ENCODE measurements around the gene TCP11L2. TPM values are rescaled to one million over a fixed set of nuclear protein-coding genes. Genes with fewer than 3 reads are reported as not detected.
A peak's percentile ranks its signal among the peaks of the same experiment; 100 is the strongest.

The TCP11L2 gene
- total and polyA plus RNA-seq, 4 donors = 5.5 to 50.9 (median 17.0) TPM

- Histone ChIP-seq H3K36me3 (ENCODE audit: control insufficient read depth in 1 of 2, insufficient read depth in 2 of 2, low read length in 1 of 2) (peaks cover 0 to 4% of the 10 kb centered on the region in 2 donors), H3K4me3 (ENCODE audit: low read length in 2 of 2) (no peak overlapping the region), H3K27ac (ENCODE audit: low read depth in 1 of 2, low read length in 2 of 2) (peak overlapping the region in 1 of 2 donors; percentile 28), H3K27me3 (ENCODE audit: control insufficient read depth in 1 of 2, insufficient read depth in 2 of 2, low read length in 1 of 2) (no peaks in the 10 kb centered on the region), H3K4me1 (ENCODE audit: control insufficient read depth in 1 of 2, insufficient read depth in 2 of 2, low read length in 2 of 2) (peaks cover 0 to 4% of the 10 kb centered on the region in 2 donors), H3K9me3 (ENCODE audit: control insufficient read depth, low read length) (no peaks in the 10 kb centered on the region)
- WGBS, 2 donors = 89 to 90% methylated on average over 2 of the region's 2 CpGs
- no peak for DNase-seq
- intact Hi-C loops (cut with DNase I) = loop anchor here in 1 of 2 donors (5.0 kb wide), 1 partner anchor 114 kb away; no protein-coding TSS in a partner anchor
- no peak for ATAC-seq (ENCODE audit: low FRiP score)
Measured at GRCh38 chr12:106341086-106341877, 38.7 kb downstream of the TCP11L2 start.

GRCh38 chr12:106342397-106343213, 40.1 kb downstream of the TCP11L2 start:
- ATAC-seq (ENCODE audit: low FRiP score) = peak; percentile 92
- H3K36me3 ChIP-seq (ENCODE audit: control insufficient read depth in 1 of 2, insufficient read depth in 2 of 2, low read length in 1 of 2) = peaks cover 0 to 4% of the 10 kb centered on the region in 2 donors

GRCh38 chr12:106343214-106343528, 40.6 kb downstream of the TCP11L2 start:
- peak overlapping the region in 1 of 2 donors; percentile 28 for H3K27ac ChIP-seq (ENCODE audit: low read depth in 1 of 2, low read length in 2 of 2)
- peaks cover 0 to 4% of the 10 kb centered on the region in 2 donors for H3K4me1 ChIP-seq (ENCODE audit: control insufficient read depth in 1 of 2, insufficient read depth in 2 of 2, low read length in 2 of 2)
- no peaks in the 10 kb centered on the region for H3K9me3 ChIP-seq (ENCODE audit: control insufficient read depth, low read length)
- no peak for ATAC-seq (ENCODE audit: low FRiP score)
- no peak overlapping the region for H3K4me3 ChIP-seq (ENCODE audit: low read length in 2 of 2)
- peaks cover 0 to 4% of the 10 kb centered on the region in 2 donors for H3K36me3 ChIP-seq (ENCODE audit: control insufficient read depth in 1 of 2, insufficient read depth in 2 of 2, low read length in 1 of 2)
- intact Hi-C loops (cut with DNase I) = loop anchor here in 1 of 2 donors (5.0 kb wide), 1 partner anchor 116 kb away; no protein-coding TSS in a partner anchor
- no peaks in the 10 kb centered on the region for H3K27me3 ChIP-seq (ENCODE audit: control insufficient read depth in 1 of 2, insufficient read depth in 2 of 2, low read length in 1 of 2)
- DNase-seq = no peak
- WGBS, 2 donors = 67 to 69% methylated on average over 2 of the region's 2 CpGs

More at GRCh38 chr12:106342397-106343213, 40.1 kb downstream of the TCP11L2 start:
- no peaks in the 10 kb centered on the region for H3K27me3 ChIP-seq (ENCODE audit: control insufficient read depth in 1 of 2, insufficient read depth in 2 of 2, low read length in 1 of 2)
- intact Hi-C loops (cut with DNase I) = loop anchor here in 1 of 2 donors (5.0 kb wide), 1 partner anchor 115 kb away; no protein-coding TSS in a partner anchor
- 12 to 14% methylated on average over 9 of the region's 9 CpGs for WGBS, 2 donors
- H3K4me1 ChIP-seq (ENCODE audit: control insufficient read depth in 1 of 2, insufficient read depth in 2 of 2, low read length in 2 of 2) = peaks cover 0 to 4% of the 10 kb centered on the region in 2 donors
- peak overlapping the region in 1 of 2 donors; percentile 67 for H3K27ac ChIP-seq (ENCODE audit: low read depth in 1 of 2, low read length in 2 of 2)
- peak; percentile 85 to 88 for DNase-seq
- no peaks in the 10 kb centered on the region for H3K9me3 ChIP-seq (ENCODE audit: control insufficient read depth, low read length)
- peak overlapping the region in 1 of 2 donors; percentile 26 for H3K4me3 ChIP-seq (ENCODE audit: low read length in 2 of 2)

DNA sequence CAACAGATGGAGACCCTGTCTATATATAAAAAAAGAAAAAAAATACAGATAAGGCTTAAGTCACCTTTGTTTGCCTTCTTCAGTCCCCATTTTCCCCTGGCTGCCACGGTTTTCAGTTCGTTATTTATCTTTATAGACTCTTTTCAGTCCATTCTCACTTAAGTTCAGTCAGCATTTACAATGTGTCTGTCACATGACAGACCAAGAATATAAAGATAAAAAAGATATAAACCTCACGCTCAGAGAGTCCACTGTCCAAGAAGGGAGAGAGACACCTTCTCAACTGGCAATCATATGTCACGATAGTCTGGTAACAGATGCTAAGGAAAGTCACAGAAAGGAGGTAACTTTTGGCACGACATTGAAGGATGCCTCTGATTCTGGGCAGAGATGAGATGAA, 41.6 kb downstream of the TCP11L2 start:
- Histone ChIP-seq H3K9me3 (ENCODE audit: control insufficient read depth, low read length) (no peaks in the 10 kb centered on the region), H3K4me3 (ENCODE audit: low read length in 2 of 2) (no peak overlapping the region), H3K27ac (ENCODE audit: low read depth in 1 of 2, low read length in 2 of 2) (no peak overlapping the region), H3K27me3 (ENCODE audit: control insufficient read depth in 1 of 2, insufficient read depth in 2 of 2, low read length in 1 of 2) (no peaks in the 10 kb centered on the region), H3K36me3 (ENCODE audit: control insufficient read depth in 1 of 2, insufficient read depth in 2 of 2, low read length in 1 of 2) (peaks cover 0 to 4% of the 10 kb centered on the region in 2 donors), H3K4me1 (ENCODE audit: control insufficient read depth in 1 of 2, insufficient read depth in 2 of 2, low read length in 2 of 2) (peaks cover 0 to 4% of the 10 kb centered on the region in 2 donors)
- intact Hi-C loops (cut with DNase I) = loop anchor here in 1 of 2 donors (5.0 kb wide), 1 partner anchor 117 kb away; no protein-coding TSS in a partner anchor
- ATAC-seq (ENCODE audit: low FRiP score) = no peak
- no peak for DNase-seq
- WGBS, 2 donors = 96% methylated on average over 5 of the region's 5 CpGs

- DNase-seq = no peak
- no peak for ATAC-seq (ENCODE audit: low FRiP score)
- Histone ChIP-seq H3K4me1 (ENCODE audit: control insufficient read depth in 1 of 2, insufficient read depth in 2 of 2, low read length in 2 of 2) (peaks cover 0 to 4% of the 10 kb centered on the region in 2 donors), H3K27ac (ENCODE audit: low read depth in 1 of 2, low read length in 2 of 2) (no peak overlapping the region), H3K9me3 (ENCODE audit: control insufficient read depth, low read length) (no peaks in the 10 kb centered on the region), H3K36me3 (ENCODE audit: control insufficient read depth in 1 of 2, insufficient read depth in 2 of 2, low read length in 1 of 2) (peaks cover 0 to 4% of the 10 kb centered on the region in 2 donors), H3K27me3 (ENCODE audit: control insufficient read depth in 1 of 2, insufficient read depth in 2 of 2, low read length in 1 of 2) (no peaks in the 10 kb centered on the region), H3K4me3 (ENCODE audit: low read length in 2 of 2) (no peak overlapping the region)
- 72 to 78% methylated on average over 5 of the region's 5 CpGs for WGBS, 2 donors
- intact Hi-C loops (cut with DNase I) = no loop called here
Measured at GRCh38 chr12:106345746-106346145, 43.2 kb downstream of the TCP11L2 start.

DNA sequence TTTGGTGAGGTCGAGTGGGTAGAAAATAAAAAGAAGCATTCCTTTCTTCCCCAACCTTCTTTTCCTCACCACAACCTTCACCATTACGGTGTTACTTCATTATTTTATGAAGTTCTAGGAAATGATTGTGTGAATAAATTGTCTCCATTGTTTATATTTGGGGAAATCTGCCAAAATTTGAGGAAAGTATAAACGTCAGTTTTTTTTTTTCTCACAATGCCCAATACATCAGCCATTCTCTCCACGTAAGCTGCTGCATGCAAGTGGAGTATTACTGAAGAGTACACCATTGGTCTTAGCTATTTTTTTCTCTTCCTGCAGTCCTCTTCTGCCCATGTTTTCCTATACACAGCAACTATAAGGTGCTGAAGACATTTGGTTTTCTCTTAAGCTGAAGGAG, 45.9 kb downstream of the TCP11L2 start:
- Histone ChIP-seq H3K9me3 (ENCODE audit: control insufficient read depth, low read length) (no peaks in the 10 kb centered on the region), H3K4me3 (ENCODE audit: low read length in 2 of 2) (no peak overlapping the region), H3K4me1 (ENCODE audit: control insufficient read depth in 1 of 2, insufficient read depth in 2 of 2, low read length in 2 of 2) (no peaks in the 10 kb centered on the region), H3K36me3 (ENCODE audit: control insufficient read depth in 1 of 2, insufficient read depth in 2 of 2, low read length in 1 of 2) (no peaks in the 10 kb centered on the region), H3K27ac (ENCODE audit: low read depth in 1 of 2, low read length in 2 of 2) (no peak overlapping the region), H3K27me3 (ENCODE audit: control insufficient read depth in 1 of 2, insufficient read depth in 2 of 2, low read length in 1 of 2) (no peaks in the 10 kb centered on the region)
- WGBS, 2 donors = 55 to 65% methylated on average over 4 of the region's 4 CpGs
- DNase-seq = no peak
- intact Hi-C loops (cut with DNase I) = no loop called here
- ATAC-seq (ENCODE audit: low FRiP score) = no peak

DNA sequence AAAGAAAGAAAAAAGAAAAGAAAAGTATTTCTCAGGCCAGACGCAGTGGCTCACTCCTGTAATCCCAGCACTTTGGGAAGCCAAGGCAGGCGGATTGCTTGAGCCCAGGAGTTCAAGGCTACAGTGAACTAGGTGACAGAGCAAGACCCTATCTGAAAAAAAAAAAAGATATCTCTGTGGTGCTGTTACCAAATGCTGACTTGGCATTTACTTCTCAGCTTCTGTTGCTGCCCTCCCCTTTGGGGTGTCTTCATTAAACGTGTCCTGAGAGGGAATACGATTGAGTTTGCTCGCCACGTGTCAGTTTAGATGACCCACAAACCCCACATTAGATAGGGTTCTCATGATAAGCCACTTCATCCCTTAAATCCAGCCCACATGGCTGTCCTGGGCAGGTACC, 50.6 kb downstream of the TCP11L2 start:
- Histone ChIP-seq H3K9me3 (ENCODE audit: control insufficient read depth, low read length) (no peaks in the 10 kb centered on the region), H3K4me1 (ENCODE audit: control insufficient read depth in 1 of 2, insufficient read depth in 2 of 2, low read length in 2 of 2) (no peaks in the 10 kb centered on the region), H3K4me3 (ENCODE audit: low read length in 2 of 2) (no peak overlapping the region), H3K27ac (ENCODE audit: low read depth in 1 of 2, low read length in 2 of 2) (no peak overlapping the region), H3K36me3 (ENCODE audit: control insufficient read depth in 1 of 2, insufficient read depth in 2 of 2, low read length in 1 of 2) (no peaks in the 10 kb centered on the region), H3K27me3 (ENCODE audit: control insufficient read depth in 1 of 2, insufficient read depth in 2 of 2, low read length in 1 of 2) (no peaks in the 10 kb centered on the region)
- no peak for ATAC-seq (ENCODE audit: low FRiP score)
- 71 to 80% methylated on average over 6 of the region's 6 CpGs for WGBS, 2 donors
- intact Hi-C loops (cut with DNase I) = loop anchor here in 1 of 2 donors (10.0 kb wide), 1 partner anchor 128 kb away; no protein-coding TSS in a partner anchor
- no peak for DNase-seq

DNA sequence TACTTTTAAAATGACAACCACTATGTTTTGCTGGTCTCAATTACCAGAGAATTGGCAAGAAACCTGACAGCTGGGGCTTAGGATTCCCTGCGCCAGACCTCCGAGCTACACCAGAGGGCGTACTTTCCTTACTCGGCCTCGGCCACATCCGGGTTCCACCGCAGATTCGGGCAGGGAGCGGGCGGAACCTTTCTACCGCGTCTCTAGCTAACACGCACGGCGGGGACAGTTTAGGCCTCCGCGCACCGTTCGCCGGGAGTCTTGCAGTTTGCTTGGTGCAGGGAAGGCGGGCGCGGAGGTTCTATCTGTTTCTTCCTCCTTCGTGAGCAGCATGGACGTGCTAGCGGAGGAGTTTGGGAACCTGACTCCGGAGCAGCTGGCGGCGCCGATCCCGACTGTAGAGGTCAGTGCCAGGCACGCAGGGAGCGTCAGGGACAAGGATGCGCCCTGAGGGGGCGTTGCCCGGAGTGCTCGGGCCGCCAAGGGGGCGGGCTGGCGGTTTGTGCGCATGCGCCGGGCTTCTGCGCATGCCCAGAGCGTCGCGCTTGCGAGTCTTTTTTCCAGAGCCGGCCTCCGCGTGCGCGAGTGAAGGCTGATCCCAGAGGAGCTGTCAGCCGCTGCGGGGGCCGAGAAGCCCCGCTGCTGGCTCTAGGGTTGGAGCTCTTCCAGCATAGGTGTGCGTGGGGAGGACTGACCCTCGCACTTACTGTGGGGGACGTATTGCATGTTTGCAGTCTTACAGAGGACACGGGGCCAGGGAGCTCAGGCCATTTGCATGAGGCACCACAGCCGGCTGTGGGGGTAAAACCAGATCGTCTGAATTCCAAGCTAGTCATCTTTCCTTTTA, 55.2 kb downstream of the TCP11L2 start, which contains the start of gene POLR3B:
POLR3B (plus strand) TSS at position 200 of the 847 bp plus-strand sequence; CDS start at position 332, 132 bp downstream.
- H3K27ac ChIP-seq (ENCODE audit: low read depth in 1 of 2, low read length in 2 of 2) = peak within 1 kb of the TSS; percentile 24 to 96
- WGBS, 2 donors = 0% methylated on average over 63 of the region's 63 CpGs
- no peaks in the 10 kb centered on the region for H3K36me3 ChIP-seq (ENCODE audit: control insufficient read depth in 1 of 2, insufficient read depth in 2 of 2, low read length in 1 of 2)
- DNase-seq (peak; percentile 97 to 98), ATAC-seq (ENCODE audit: low FRiP score) (peak; percentile 99)
- H3K4me3 ChIP-seq (ENCODE audit: low read length in 2 of 2) = peak within 1 kb of the TSS; percentile 53 to 93
- peaks cover 0 to 3% of the 10 kb centered on the region in 2 donors for H3K4me1 ChIP-seq (ENCODE audit: control insufficient read depth in 1 of 2, insufficient read depth in 2 of 2, low read length in 2 of 2)
- intact Hi-C loops (cut with DNase I) = loop anchor here in 1 of 2 donors (10.0 kb wide), 1 partner anchor 133 kb away; no protein-coding TSS in a partner anchor
- H3K27me3 ChIP-seq (ENCODE audit: control insufficient read depth in 1 of 2, insufficient read depth in 2 of 2, low read length in 1 of 2) = no peaks in the 10 kb centered on the region
- no peaks in the 10 kb centered on the region for H3K9me3 ChIP-seq (ENCODE audit: control insufficient read depth, low read length)

Data from aorta (tissue), 5 donors.